Measurements from ENCODE around the gene ALDH1L1. TPM values are rescaled to one million over a fixed set of nuclear protein-coding genes. Genes with fewer than 3 reads are reported as not detected.

Gene ALDH1L1
- total RNA-seq, 2 donors from 2014 or later = 54.7 to 65.3 TPM

- ATAC-seq (peak; percentile 65), DNase-seq (peak; percentile 81 to 88 (median 86))
- Histone ChIP-seq H3K27ac (peak overlapping the region; percentile 98 to 99 (median 98)), H3K27me3 (no peaks in the 10 kb centered on the region), H3K9me3 (no peaks in the 10 kb centered on the region), H3K4me1 (peaks cover 44% of the 10 kb centered on the region), H3K4me3 (peak overlapping the region; percentile 36 to 47), H3K36me3 (replicated peaks in 1 of 2; ENCODE audit: insufficient read depth in 1 of 2, low read depth in 2 of 2) (no peaks in the 10 kb centered on the region)
- 0% methylated on average over 10 to 47 of the region's 47 CpGs for WGBS, 2 donors
- TF ChIP-seq POLR2A (IDR thresholded peaks at IDR 0.05) = no peak
- TF ChIP-seq CTCF (IDR thresholded peaks at IDR 0.05) = peak in 2 of 7 experiments; percentile 24 to 38
- intact Hi-C loops (cut with DNase I) = no loop called here
Observed at GRCh38 chr3:126179825-126180476, 435 bp downstream of the ALDH1L1 start.

DNA sequence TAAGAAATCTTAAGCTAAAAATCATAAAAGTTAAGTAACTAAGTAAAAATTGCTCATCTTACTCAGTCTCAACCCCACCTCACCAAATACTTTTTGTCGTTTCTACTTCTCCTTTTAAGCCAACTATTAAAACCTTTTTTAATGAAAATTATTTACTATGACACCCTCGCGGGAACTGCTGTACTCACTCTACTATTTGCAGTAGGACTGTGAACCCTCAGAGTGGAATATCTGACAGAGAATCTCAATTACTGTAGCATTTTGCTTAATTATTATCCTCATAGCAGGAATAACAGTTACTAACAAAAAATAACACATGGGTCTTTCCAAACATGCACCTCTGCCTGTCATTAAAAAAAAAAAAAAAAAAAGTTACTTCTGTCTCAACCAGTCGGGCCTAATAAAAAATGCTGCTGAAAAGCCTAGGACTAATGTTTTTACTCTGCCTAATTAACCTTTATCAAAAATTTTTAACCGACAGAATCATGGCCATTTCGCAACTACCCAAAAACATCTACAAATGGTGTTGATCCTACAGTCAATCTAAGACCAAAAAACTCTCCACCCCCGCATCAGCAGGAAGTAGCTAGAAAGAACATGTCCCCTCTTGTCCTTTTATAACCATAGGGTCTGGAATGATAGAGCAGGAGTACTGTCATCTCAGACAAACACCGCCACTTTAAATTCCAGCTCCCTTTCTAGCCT is 10.2 kb downstream of the ALDH1L1 start:
- H3K4me3 ChIP-seq = no peak overlapping the region
- peaks cover 22% of the 10 kb centered on the region for H3K4me1 ChIP-seq
- TF ChIP-seq CTCF (IDR thresholded peaks at IDR 0.05) = no peak
- TF ChIP-seq POLR2A (IDR thresholded peaks at IDR 0.05) = no peak
- DNase-seq (no peak), ATAC-seq (no peak)
- intact Hi-C loops (cut with DNase I) = no loop called here
- no peaks in the 10 kb centered on the region for H3K9me3 ChIP-seq
- H3K27me3 ChIP-seq = no peaks in the 10 kb centered on the region
- 69 to 73% methylated on average over 8 of the region's 8 CpGs for WGBS, 2 donors
- no peaks in the 10 kb centered on the region for H3K36me3 ChIP-seq (replicated peaks in 1 of 2; ENCODE audit: insufficient read depth in 1 of 2, low read depth in 2 of 2)
- H3K27ac ChIP-seq = peak overlapping the region in 3 of 4 donors; percentile 1 to 25 (median 17)

DNA sequence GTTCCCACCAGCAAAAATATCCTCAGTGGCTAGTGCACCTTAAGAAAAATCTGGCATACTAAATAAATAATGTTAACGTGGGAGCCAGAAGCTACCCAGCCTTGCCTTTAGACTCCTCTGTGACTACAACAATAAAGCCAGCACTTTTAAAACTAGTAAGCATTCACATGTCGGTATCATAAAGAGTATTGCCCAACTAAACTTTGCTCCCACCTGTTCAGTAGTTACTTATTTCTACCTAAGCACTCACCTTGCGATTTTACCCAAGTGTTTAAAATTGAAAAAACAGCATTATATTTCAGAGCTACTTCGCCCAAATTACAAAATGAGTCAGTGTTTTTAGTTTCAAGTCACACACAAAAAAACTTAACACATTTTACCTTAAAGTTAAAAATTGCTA is 12.8 kb downstream of the ALDH1L1 start:
- peaks cover 22% of the 10 kb centered on the region for H3K4me1 ChIP-seq
- no peak overlapping the region for H3K4me3 ChIP-seq
- H3K27me3 ChIP-seq = no peaks in the 10 kb centered on the region
- 58 to 60% methylated on average over 4 of the region's 4 CpGs for WGBS, 2 donors
- no peak for ATAC-seq
- DNase-seq = no peak
- intact Hi-C loops (cut with DNase I) = no loop called here
- TF ChIP-seq POLR2A (IDR thresholded peaks at IDR 0.05) (no peak), CTCF (IDR thresholded peaks at IDR 0.05) (no peak)
- peak overlapping the region in 1 of 4 donors; percentile 42 for H3K27ac ChIP-seq
- no peaks in the 10 kb centered on the region for H3K36me3 ChIP-seq (replicated peaks in 1 of 2; ENCODE audit: insufficient read depth in 1 of 2, low read depth in 2 of 2)
- no peaks in the 10 kb centered on the region for H3K9me3 ChIP-seq

DNA sequence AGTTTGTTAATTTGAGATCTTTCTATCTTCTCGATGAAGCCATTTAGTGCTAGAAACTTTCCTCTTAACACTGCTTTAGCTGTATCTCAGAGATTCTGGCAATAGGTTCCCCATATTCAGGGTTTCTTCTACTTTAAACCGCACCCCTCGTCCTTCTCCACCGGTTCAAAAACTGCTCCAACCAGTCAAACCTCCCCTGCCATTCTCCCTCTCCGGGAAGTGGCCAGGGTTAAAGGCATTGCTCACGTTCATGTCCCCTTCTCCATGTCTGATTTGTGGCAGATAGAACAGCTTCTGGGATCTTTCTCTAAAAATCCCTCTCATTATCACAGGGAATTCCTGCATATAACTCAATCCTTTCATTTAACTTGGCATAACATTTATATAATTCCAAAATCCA is 14.4 kb downstream of the ALDH1L1 start:
- DNase-seq (no peak), ATAC-seq (no peak)
- Histone ChIP-seq H3K27ac (no peak overlapping the region), H3K9me3 (no peaks in the 10 kb centered on the region), H3K27me3 (no peaks in the 10 kb centered on the region), H3K36me3 (replicated peaks in 1 of 2; ENCODE audit: insufficient read depth in 1 of 2, low read depth in 2 of 2) (no peaks in the 10 kb centered on the region), H3K4me3 (no peak overlapping the region), H3K4me1 (peaks cover 19% of the 10 kb centered on the region)
- WGBS, 2 donors = 51 to 59% methylated on average over 6 of the region's 6 CpGs
- no peak for TF ChIP-seq CTCF (IDR thresholded peaks at IDR 0.05)
- intact Hi-C loops (cut with DNase I) = no loop called here

Measured in body of pancreas (tissue), 4 donors.